Subcutaneous adipose tissue (tissue), 4 donors: Measurements from ENCODE around the gene FLT3LG. TPM values are rescaled to one million over a fixed set of nuclear protein-coding genes. Genes with fewer than 3 reads are reported as not detected.

Experiments used
- CTCF ChIP-seq: fragments of 450-650 bp; IDR thresholded peaks from one replicate; pipeline ENCODE4 v1.5.1; 2016; ENCODE audit warnings: low read depth, mild to moderate bottlenecking, control low read depth, antibody characterized with exemption, moderate library complexity
- total RNA-seq, 4 donors: library from RNA; depleted of rRNA; stranded (reverse); fragments of >200 nt; gene quantifications; one replicate each; pipeline ENCODE4 v1.1.0, GENCODE V29; 2016

Gene FLT3LG
- total RNA-seq, 4 donors from 2014 or later, result 3.2 to 11.5 (median 4.4) TPM

GRCh38 chr19:49496574-49497008, 22.6 kb downstream of the FLT3LG start:
- no peak for TF ChIP-seq CTCF

GRCh38 chr19:49497047-49497788, 23.2 kb downstream of the FLT3LG start:
- no peak for TF ChIP-seq CTCF

GRCh38 chr19:49497789-49498103, 23.7 kb downstream of the FLT3LG start:
- no peak for TF ChIP-seq CTCF

- no peak for TF ChIP-seq CTCF
Measured at GRCh38 chr19:49498475-49498874, 24.5 kb downstream of the FLT3LG start.

GRCh38 chr19:49499030-49499670, 25.1 kb downstream of the FLT3LG start:
- TF ChIP-seq CTCF, result no peak

- no peak for TF ChIP-seq CTCF
Measured at GRCh38 chr19:49502866-49503581, 29.0 kb downstream of the FLT3LG start.

GRCh38 chr19:49503582-49503962, 29.6 kb downstream of the FLT3LG start:
- TF ChIP-seq CTCF, result no peak
